Activated CD4-positive, alpha-beta T cell treated with anti-CD3 and anti-CD28 coated beads for 24 hours (primary cell): Measurements from ENCODE around the gene STARD5.
"Not testable (repeated sequence)": the region's sequence is repeated elsewhere in the genome, so short reads cannot be mapped to it uniquely, and the experiment has no call there.

ENCODE experiments used
- DNase-seq, 2 donors: peaks; one replicate each; pipeline ENCODE4 v3.0.0-alpha.2; 2020; ENCODE audit warnings: low read depth in 2 of 2

Gene STARD5, protein sequence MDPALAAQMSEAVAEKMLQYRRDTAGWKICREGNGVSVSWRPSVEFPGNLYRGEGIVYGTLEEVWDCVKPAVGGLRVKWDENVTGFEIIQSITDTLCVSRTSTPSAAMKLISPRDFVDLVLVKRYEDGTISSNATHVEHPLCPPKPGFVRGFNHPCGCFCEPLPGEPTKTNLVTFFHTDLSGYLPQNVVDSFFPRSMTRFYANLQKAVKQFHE

GRCh38 chr15:81323944-81324881 is at the start of gene STARD5:
Gene STARD5, minus strand, starts transcription at chr15:81324141. Its CDS starts 42 bp downstream, at chr15:81324099.
- DNase-seq = peak; percentile 96 to 99

GRCh38 chr15:81373176-81373575 is 49.2 kb upstream of the STARD5 start:
- DNase-seq = no peak

- DNase-seq = no peak
Observed at GRCh38 chr15:81372575-81372974, 48.6 kb upstream of the STARD5 start.

- DNase-seq = no peak
Observed at GRCh38 chr15:81363718-81364500, 40.0 kb upstream of the STARD5 start.

DNA sequence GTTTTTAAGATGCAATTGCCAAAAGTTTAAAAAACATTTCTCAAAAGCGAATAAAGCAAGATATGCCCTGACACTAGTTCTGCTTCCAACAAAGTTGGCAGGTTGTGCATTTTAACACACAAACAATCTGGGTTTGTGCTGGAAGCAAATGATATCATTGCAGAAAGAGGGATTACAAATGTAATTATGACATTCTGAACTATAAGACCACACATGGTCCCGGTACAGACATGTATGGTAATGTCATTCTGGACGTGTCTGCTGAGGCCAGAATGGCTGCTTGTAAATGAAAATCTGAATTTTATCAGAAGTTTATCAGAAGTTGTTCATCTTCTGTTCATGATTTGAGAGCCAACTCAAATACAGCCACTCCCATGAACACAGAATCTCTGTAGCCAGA is 39.3 kb upstream of the STARD5 start:
- no peak for DNase-seq

- no peak for DNase-seq
Observed at GRCh38 chr15:81362790-81363189, 38.8 kb upstream of the STARD5 start.

DNA sequence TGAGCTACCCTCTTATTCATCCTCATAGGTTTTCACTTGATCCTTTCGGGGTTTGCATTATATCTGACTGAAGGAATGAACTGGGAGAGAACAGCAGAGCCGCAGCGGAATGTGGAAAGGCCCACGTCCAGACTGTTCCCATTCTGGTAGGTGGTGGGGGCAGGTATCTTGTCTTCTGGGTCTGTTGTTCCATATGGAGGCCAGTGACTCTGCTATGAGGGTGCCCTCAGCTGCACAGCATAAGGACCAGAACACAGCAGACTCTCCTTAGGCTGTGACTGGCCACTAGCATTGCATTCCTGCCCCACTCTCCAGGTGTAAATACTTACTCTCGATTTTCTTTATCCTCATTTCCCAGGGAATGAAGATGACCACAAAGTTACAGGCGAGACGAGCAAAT is 38.0 kb upstream of the STARD5 start:
- no peak for DNase-seq

GRCh38 chr15:81360491-81360890 is 36.5 kb upstream of the STARD5 start:
- no peak for DNase-seq

GRCh38 chr15:81358248-81358647 is 34.3 kb upstream of the STARD5 start:
- no peak for DNase-seq

DNA sequence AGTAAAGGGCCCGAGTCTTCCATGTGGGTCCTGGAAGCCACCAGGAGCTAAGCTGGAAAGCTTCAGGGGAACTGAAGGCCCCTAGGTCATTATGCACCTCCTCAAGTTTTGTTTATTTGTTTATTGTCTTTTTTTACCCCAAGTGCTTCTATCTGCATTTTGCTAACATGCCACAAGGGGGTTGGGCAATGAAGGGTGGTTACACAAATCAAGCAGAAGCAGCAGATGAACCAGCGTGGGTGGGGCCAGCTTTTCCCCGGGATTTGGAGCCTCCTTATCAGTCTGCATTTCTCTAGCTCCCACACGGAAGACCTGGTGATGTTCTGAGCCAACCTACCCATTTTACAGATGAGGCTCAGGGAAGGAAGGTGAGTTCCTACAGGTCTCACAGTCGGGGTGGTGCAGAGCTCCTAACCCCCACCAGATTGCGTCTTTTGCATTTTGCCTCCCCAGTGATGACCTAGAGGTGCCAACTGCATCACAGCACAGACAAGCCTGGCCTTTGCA is 33.3 kb upstream of the STARD5 start:
- no peak for DNase-seq

DNA sequence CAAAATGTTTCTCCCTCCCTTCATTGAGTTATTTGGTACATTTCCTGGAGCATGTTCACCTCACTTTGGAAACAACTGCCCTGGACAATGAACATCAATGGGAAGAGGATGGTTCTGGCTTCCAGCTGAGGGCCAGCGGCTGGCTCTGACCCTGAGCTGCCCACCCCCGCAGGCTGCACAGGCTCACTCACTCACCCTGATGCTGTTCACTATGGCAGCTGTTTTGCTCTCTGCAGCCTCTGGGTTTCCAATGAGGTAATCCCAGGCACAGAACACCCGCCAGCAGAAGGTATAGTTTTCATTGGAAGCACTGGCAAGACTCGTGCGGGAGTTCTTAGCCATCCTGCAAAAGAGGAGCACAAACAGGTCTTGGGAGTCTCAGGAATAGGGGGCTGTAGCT is 32.3 kb upstream of the STARD5 start:
- no peak for DNase-seq

DNA sequence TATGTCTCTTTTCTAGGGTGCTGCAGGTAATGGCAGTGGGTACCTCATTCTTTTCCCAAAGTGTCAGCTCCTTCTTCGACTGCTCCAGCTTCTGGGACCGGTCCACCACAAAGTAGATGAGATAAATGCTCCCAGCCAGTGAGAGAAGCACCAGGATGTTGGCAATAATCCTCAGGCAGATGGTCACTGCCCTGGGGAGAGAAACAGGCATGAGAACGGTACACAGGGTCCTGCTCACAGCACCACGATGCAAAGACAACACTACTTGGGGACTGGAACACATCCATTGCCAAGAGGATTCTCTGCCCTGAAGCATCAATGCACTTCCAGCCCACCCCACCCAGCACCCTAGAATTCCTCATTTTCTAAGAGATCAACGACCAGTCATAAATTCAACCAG is 27.7 kb upstream of the STARD5 start:
- DNase-seq = no peak

DNA sequence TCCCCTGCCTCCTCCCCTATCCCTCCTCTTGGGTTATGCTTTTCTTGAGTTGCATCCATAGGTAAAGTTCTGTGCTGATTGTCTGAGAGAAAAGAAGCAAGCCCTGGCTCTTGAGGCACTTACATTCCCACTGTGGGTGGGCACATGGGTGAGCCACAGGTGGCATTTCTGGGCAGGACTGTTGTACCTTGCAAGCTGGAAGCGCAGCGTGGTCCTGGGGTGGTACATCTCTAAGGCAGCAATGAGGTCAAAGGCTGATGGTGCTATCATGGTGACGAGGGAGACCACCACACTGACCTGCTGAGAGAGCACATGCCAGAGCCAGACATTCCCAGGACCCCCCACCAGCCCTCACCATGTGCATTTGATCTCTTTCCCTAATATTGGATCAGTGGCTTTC is 25.3 kb upstream of the STARD5 start:
- no peak for DNase-seq

DNA sequence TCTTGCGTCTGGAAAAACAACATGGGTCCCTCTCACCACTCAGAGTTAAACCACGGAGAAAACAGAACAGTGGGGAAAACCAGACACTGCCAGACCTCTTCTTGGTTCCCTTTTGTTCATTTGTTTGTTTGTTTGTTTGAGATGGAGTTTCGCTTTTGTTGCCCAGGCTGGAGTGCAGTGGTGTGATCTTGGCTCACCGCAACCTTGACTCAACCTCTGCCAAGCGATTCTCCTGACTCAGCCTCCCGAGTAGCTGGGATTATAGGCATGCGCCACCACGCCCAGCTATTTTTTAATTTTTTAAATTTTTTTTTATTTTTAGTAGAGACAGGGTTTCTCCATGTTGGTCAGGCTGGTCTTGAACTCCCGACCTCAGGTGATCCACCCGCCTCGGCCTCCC is 24.8 kb upstream of the STARD5 start:
- not testable (repeated sequence) for DNase-seq

DNA sequence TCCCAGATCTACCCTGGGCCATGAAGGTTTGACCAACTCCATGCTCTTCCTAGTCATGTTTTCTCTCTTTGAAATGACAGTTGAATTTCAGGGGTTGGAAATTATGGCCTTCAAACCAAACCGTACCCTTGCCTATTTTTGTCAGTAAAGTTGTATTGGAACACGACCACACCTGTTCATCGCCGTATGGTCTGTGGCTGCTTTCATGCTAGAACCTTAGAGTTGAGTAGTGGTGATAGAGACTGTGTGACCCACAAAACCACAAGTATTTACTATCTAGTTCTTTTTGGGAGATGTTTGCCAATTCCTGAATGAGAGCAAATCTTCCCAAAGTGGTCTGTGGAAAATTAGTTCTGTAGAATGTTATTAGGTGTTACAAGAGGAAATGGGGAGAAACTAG is 24.0 kb upstream of the STARD5 start:
- DNase-seq = no peak

DNA sequence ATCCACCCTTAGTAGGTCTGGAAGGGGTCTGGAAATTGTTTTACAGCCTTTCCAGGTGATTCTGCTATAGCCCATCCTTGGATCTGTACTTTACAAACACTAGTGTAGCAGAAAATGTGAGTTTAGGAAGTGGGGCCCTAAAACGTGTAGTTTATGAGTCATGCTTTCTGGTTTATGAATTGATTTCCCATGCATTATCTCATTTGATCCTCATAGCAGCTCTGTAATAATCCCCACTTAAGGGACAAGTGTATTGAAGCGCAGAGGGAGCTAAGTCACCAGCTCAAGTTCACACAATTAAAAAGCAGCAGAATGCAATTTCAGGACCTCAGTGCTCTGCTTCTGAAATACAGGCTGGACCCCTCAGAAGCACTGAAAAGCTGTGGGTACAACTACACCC is 22.7 kb upstream of the STARD5 start:
- no peak for DNase-seq

DNA sequence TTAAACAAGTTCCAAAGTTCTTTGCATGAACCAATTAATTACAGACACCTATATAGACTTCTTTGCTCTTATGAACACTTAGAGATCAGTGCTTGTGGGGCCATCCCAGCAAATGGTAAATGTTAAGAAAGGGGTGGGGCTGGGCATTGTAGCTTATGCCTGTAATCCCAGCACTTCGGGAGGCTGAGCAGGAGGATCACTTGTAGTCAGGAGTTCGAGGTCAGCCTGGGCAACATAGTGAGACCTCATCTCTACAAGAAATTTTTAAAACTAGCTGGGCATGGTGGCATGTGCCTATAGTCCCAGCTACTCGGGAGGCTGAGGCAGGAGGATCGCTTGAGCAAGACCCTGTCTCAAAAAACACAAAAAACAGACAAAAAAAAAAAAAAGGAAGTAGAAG is 19.4 kb upstream of the STARD5 start:
- no peak for DNase-seq

DNA sequence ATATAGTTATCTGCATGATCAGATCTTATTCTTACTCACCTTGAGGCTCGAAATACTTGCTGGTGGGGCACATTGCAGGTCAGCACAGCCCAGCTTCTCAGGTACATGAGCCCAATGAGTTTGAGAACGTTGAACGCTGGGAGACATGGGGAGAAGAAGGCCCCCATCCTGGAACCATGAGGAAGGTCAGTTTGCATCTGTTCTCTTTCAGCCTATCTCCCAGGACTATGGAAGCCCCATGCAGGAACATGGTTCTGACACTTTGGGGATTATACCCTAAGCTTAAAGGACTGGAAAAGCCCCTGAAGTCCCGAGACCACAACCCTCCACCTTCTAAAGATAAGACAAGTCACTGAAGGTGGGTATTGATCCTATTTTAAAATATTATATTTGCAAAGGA is 17.4 kb upstream of the STARD5 start:
- no peak for DNase-seq

DNA sequence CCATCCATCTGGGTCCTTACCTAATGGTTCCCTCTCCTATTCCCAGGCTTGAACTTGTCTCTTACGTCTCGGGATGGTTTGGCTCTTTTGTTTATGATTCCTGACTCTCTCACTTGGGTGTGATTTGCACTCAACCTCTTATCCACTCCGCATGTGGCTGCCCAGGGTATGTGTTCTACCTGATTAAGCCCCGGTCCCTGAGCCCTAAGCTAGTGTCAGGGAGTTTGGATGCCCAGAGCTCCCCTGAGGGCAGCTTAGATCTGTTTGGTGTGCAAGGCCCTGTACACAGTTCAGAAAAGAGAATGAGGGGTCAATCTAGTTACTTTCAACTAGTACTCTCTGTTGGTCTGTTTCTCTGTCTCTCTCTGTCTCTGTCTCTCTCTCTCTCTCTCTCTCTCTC is 15.9 kb upstream of the STARD5 start:
- no peak for DNase-seq

DNA sequence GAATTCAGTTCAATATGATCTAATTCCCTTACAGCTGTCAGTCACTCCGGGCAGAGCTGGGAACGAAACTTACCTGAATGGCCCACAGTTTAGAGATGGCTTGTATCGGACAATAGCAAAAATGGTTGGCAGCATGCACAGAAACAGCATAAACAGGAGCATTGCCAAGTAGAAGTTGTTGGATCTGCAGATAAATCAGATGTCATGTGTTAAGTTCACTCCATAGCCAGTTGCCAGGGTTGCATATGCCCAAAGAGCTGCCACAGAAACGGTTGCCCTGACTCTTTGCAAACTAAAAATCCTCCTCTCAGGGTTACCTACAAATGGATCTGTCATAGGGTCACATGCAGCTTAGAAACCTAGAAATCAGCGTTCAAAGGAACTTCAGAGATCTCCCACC is 15.4 kb upstream of the STARD5 start:
- DNase-seq = no peak

- DNase-seq = no peak
Observed at GRCh38 chr15:81338170-81339007, 14.4 kb upstream of the STARD5 start.
